B cell (primary cell): Measurements from ENCODE around the gene SIX1. TPM values are rescaled to one million over a fixed set of nuclear protein-coding genes. Genes with fewer than 3 reads are reported as not detected.

Experiments used
- ATAC-seq: fragments of 200-7000 bp; cut with Tn5 transposase; one replicate; pipeline ENCODE4 v1.10.0; 2021; ENCODE audit warnings: low read depth, mild to moderate bottlenecking, moderate number of reproducible peaks, moderate library complexity
- CTCF ChIA-PET: fragments of 350-600 bp; sonication (Branson Sonifier 250); formaldehyde crosslinking; loops from one replicate; lab custom pipeline; 2021; ENCODE audit warnings: antibody characterized with exemption, inconsistent platforms; lab: Charles Lee
- POLR2A ChIA-PET: fragments of 350-600 bp; sonication (Branson Sonifier 250); formaldehyde crosslinking; loops from one replicate; lab custom pipeline; 2021; ENCODE audit warnings: antibody characterized with exemption; lab: Charles Lee
- DNase-seq: peaks from one replicate; pipeline ENCODE4 v3.0.0; 2013
- H2AFZ ChIP-seq: 2 replicates; pipeline ENCODE4 v1.6.1; 2012; ENCODE audit warnings: mild to moderate bottlenecking, low read depth, low read length; ENCODE audit not compliant: insufficient read depth, poor library complexity, severe bottlenecking
- H3K27ac ChIP-seq, 2 donors: 1 replicate in 1 of 2; 2 replicates in 1 of 2; pipeline ENCODE4 v1.5.1; 2012 to 2013; ENCODE audit warnings: low read length in 2 of 2, mild to moderate bottlenecking in 2 of 2, moderate library complexity in 1 of 2
- H3K27me3 ChIP-seq, 4 experiments: fragments of 200-600 bp in 1 of 4; sonication (generic) in 1 of 4; replicated peaks in 1 of 4; 1 replicate in 2 of 4; 2 replicates in 2 of 4; pipeline versions ENCODE4 v1.6.1 to v1.7.0; 2013 to 2016; ENCODE audit warnings: low read length in 3 of 4, mild to moderate bottlenecking in 2 of 4, mixed read lengths in 1 of 4, moderate library complexity in 1 of 4; ENCODE audit not compliant: insufficient read depth in 4 of 4, control insufficient read depth in 3 of 4; ENCODE audit errors: control extremely low read depth in 1 of 4
- H3K36me3 ChIP-seq, 2 experiments: replicated peaks in 1 of 2; 1 replicate in 1 of 2; 2 replicates in 1 of 2; pipeline versions ENCODE4 v1.6.1 to v1.7.1; 2013; ENCODE audit warnings: low read length in 1 of 2; ENCODE audit not compliant: insufficient read depth in 2 of 2, control insufficient read depth in 1 of 2; ENCODE audit errors: control extremely low read depth in 1 of 2, extremely low read depth in 1 of 2
- H3K4me1 ChIP-seq, 2 donors: fragments of 200-600 bp in 1 of 2; sonication (generic) in 1 of 2; 1 replicate in 1 of 2; 2 replicates in 1 of 2; pipeline versions ENCODE4 v1.5.1 to v1.6.1; 2013 to 2017; ENCODE audit warnings: low read length in 2 of 2; ENCODE audit not compliant: control insufficient read depth in 2 of 2, insufficient read depth in 2 of 2
- H3K4me2 ChIP-seq: replicated peaks from 2 replicates; pipeline ENCODE3; 2012; ENCODE audit warnings: mild to moderate bottlenecking, low read depth, low read length; ENCODE audit not compliant: poor library complexity, severe bottlenecking
- H3K4me3 ChIP-seq, 5 experiments: fragments of 200-600 bp in 1 of 5; sonication (generic) in 1 of 5; 1 replicate in 3 of 5; 2 replicates in 2 of 5; pipeline versions ENCODE4 v1.5.1 to v1.7.0; 2011 to 2016; ENCODE audit warnings: low read length in 4 of 5, mild to moderate bottlenecking in 4 of 5, low read depth in 2 of 5, control low read depth in 1 of 5, moderate library complexity in 1 of 5; ENCODE audit not compliant: insufficient read depth in 1 of 5; ENCODE audit errors: control extremely low read depth in 1 of 5, extremely low read depth in 1 of 5
- H3K79me2 ChIP-seq: fragments of 200-600 bp; sonication (generic); one replicate; pipeline ENCODE4 v1.6.0; 2016; ENCODE audit warnings: low read length; ENCODE audit not compliant: control insufficient read depth, insufficient read depth
- H3K9ac ChIP-seq: fragments of 200-600 bp; sonication (generic); 2 replicates; pipeline ENCODE4 v1.6.1; 2017; ENCODE audit warnings: mild to moderate bottlenecking, low read length, moderate library complexity
- H3K9me3 ChIP-seq, 3 donors: one replicate each; pipeline versions ENCODE4 v1.6.1 to v1.7.1; 2013; ENCODE audit warnings: low read length in 2 of 3; ENCODE audit not compliant: control insufficient read depth in 2 of 3, insufficient read depth in 1 of 3; ENCODE audit errors: control extremely low read depth in 1 of 3
- H4K20me1 ChIP-seq: 2 replicates; pipeline ENCODE4 v1.6.0; 2012; ENCODE audit warnings: mild to moderate bottlenecking, low read length; ENCODE audit not compliant: insufficient read depth, control insufficient read depth, poor library complexity, severe bottlenecking
- H3K27ac Mint-ChIP-seq: one replicate; pipeline ENCODE4 v1.8.0; 2021; ENCODE audit warnings: mixed read lengths
- H3K27me3 Mint-ChIP-seq: one replicate; pipeline ENCODE4 v1.8.0; 2021; ENCODE audit warnings: mixed read lengths
- H3K4me1 Mint-ChIP-seq: one replicate; pipeline ENCODE4 v1.8.0; 2021; ENCODE audit warnings: mixed read lengths
- H3K4me3 Mint-ChIP-seq: one replicate; pipeline ENCODE4 v1.8.0; 2021; ENCODE audit warnings: mixed read lengths
- H3K9me3 Mint-ChIP-seq: one replicate; pipeline ENCODE4 v1.8.0; 2022; ENCODE audit warnings: mixed read lengths; ENCODE audit not compliant: insufficient read depth
- CTCF ChIP-seq: fragments of 200-600 bp; IDR thresholded peaks from one replicate; pipeline ENCODE4 v1.8.0; 2022; ENCODE audit warnings: antibody characterized with exemption, mild to moderate bottlenecking
- EZH2 ChIP-seq: IDR thresholded peaks from 2 replicates; pipeline ENCODE4 v1.6.1; 2012; ENCODE audit warnings: borderline replicate concordance, low read depth, mild to moderate bottlenecking, moderate library complexity, low read length; ENCODE audit not compliant: insufficient read depth, poor library complexity, severe bottlenecking
- WGBS: methylation state at CpG from one replicate; pipeline ENCODE4 v1.1.5; 2013; ENCODE audit warnings: missing lambda C conversion rate; ENCODE audit not compliant: insufficient coverage; 5-methylcytosine and 5-hydroxymethylcytosine counted together
- intact Hi-C: fragments of 100-400 bp; cut with micrococcal nuclease; formaldehyde crosslinking; loops from one replicate; pipeline ENCODE4 v1.10.0; 2022
- polyA plus RNA-seq: library from polyadenylated mRNA; depleted of rRNA; stranded (reverse); fragments of >200 nt; gene quantifications from 2 replicates; pipeline ENCODE4 v1.2.3, GENCODE V29; 2012
- total RNA-seq, 2 donors: library from RNA; stranded (reverse); fragments of 120-200 nt in 1 of 2; gene quantifications; 1 replicate in 1 of 2; 2 replicates in 1 of 2; pipeline versions ENCODE4 v1.2.3 to v1.2.4, GENCODE V29; 2013 to 2022

SIX1 gene
- total and polyA plus RNA-seq, 2 donors (not counting 1 experiment from before 2014, with no cell fraction given), result 0.12 to 0.16 TPM

GRCh38 chr14:60658211-60658690, 9.0 kb upstream of the SIX1 start:
- DNase-seq (no peak), ATAC-seq (no peak)
- no peak overlapping the region for H3K4me3 ChIP-seq
- Mint-ChIP-seq H3K27ac (peak overlapping the region; percentile 80), H3K27me3 (peaks cover 72% of the 10 kb centered on the region), H3K4me3 (peak overlapping the region; percentile 84), H3K4me1 (peaks cover 36% of the 10 kb centered on the region), H3K9me3 (peaks cover 6% of the 10 kb centered on the region)
- intact Hi-C loops, result loop anchor here (5.0 kb wide), 2 partner anchors 64 to 324 kb away; partner anchors contain the start of genes SIX4, SLC38A6 and TRMT5
- H3K4me1 ChIP-seq, result peaks cover 28 to 30% of the 10 kb centered on the region in 2 donors
- ChIA-PET POLR2A (no interaction called here), CTCF (no interaction called here)
- H2AFZ ChIP-seq, result peak overlapping the region; percentile 71
- no peak overlapping the region for H3K27ac ChIP-seq
- WGBS, result 16% methylated on average over 7 of the region's 10 CpGs
- peak overlapping the region; percentile 83 for H3K4me2 ChIP-seq
- peaks cover 3 to 75% (median 59%) of the 10 kb centered on the region in 4 experiments for H3K27me3 ChIP-seq
- no peaks in the 10 kb centered on the region for H3K79me2 ChIP-seq
- peak overlapping the region; percentile 67 for H3K9ac ChIP-seq
- H3K36me3 ChIP-seq, result no peaks in the 10 kb centered on the region
- TF ChIP-seq EZH2 (no peak), CTCF (no peak)
- H4K20me1 ChIP-seq, result no peaks in the 10 kb centered on the region
- H3K9me3 ChIP-seq, result peaks cover 7 to 38% (median 20%) of the 10 kb centered on the region in 3 donors

- POLR2A ChIA-PET, result no interaction called here
These were observed 8.4 kb upstream of the SIX1 start for GRCh38 chr14:60657456-60658210.

More at GRCh38 chr14:60657456-60658210, 8.4 kb upstream of the SIX1 start:
- Histone ChIP-seq H3K27ac (no peak overlapping the region), H3K9ac (peak overlapping the region; percentile 67), H2AFZ (peak overlapping the region; percentile 71), H3K36me3 (no peaks in the 10 kb centered on the region), H3K9me3 (peaks cover 7 to 44% (median 26%) of the 10 kb centered on the region in 3 donors), H4K20me1 (no peaks in the 10 kb centered on the region), H3K4me3 (peak overlapping the region; percentile 50 to 71 (median 64)), H3K79me2 (no peaks in the 10 kb centered on the region), H3K4me2 (peak overlapping the region; percentile 83), H3K27me3 (peaks cover 3 to 80% (median 64%) of the 10 kb centered on the region in 4 experiments), H3K4me1 (peaks cover 34 to 35% of the 10 kb centered on the region in 2 donors)
- intact Hi-C loops, result loop anchor here (1.0 to 5.0 kb wide), 3 partner anchors 65 to 368 kb away; partner anchors contain the start of genes SIX4, SLC38A6 and TRMT5
- peaks cover 6% of the 10 kb centered on the region for H3K9me3 Mint-ChIP-seq
- ATAC-seq (no peak), DNase-seq (peak; percentile 43)
- peaks cover 72% of the 10 kb centered on the region for H3K27me3 Mint-ChIP-seq
- peak overlapping the region; percentile 80 for H3K27ac Mint-ChIP-seq
- H3K4me1 Mint-ChIP-seq, result peaks cover 36% of the 10 kb centered on the region
- WGBS, result 2% methylated on average over 45 of the region's 47 CpGs
- CTCF ChIA-PET, result interaction anchor here (2.3 kb wide), 1 partner anchor 368 kb away, joined by 10 read pairs; no protein-coding TSS in a partner anchor
- TF ChIP-seq EZH2 (no peak), CTCF (no peak)
- peak overlapping the region; percentile 84 for H3K4me3 Mint-ChIP-seq
